Retinal pigment epithelial cell (primary cell): Measurements from ENCODE around the gene CUTA.

Experiments used
- DNase-seq: peaks from one replicate; pipeline ENCODE4 v3.0.0-alpha.2; 2010; ENCODE audit warnings: low read depth
- H3K4me3 ChIP-seq: 2 replicates; pipeline ENCODE4 v1.5.1; 2011; ENCODE audit warnings: mild to moderate bottlenecking, low read length, control low read depth, moderate library complexity
- TF ChIP-seq, protein P1 (sequence below): conservative IDR thresholded peaks from 2 replicates; pipeline ENCODE4 v1.5.1; 2011; ENCODE audit warnings: low read depth, low read length, control low read depth, inconsistent platforms

Gene CUTA

DNA sequence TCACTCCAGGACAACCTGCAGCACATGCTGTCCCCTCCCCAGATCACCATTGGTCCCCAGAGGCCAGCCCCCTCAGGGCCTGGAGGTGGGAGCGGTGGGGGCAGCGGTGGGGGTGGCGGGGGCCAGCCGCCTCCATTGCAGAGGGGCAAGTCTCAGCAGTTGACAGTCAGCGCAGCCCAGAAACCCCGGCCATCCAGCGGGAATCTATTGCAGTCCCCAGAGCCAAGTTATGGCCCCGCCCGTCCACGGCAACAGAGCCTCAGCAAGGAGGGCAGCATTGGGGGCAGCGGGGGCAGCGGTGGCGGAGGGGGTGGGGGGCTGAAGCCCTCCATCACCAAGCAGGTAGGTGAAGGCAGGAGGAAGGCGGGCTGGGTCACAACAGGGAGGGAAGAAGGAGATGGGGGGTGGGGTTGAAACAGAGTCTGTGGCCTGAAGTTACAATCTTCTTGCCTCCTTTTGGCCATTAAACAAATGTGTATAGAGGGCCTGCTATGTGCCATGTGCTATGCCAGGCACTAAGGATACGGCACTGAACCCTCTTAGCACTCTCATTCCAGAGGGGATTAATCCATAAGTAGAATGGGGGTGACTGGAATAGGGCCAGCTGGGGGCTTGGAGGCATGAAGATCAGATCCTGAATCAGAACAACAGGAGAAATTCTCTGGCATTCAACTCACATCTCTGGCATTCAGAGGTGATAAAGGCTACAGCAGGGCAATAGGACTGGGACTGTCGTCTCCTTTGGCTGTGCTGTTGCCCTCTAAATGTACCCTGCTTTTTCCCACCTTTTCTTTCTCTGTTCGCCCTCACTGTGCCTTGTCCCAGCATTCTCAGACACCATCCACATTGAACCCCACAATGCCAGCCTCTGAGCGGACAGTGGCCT, 26.0 kb upstream of the CUTA start:
- TF ChIP-seq, protein P1, sequence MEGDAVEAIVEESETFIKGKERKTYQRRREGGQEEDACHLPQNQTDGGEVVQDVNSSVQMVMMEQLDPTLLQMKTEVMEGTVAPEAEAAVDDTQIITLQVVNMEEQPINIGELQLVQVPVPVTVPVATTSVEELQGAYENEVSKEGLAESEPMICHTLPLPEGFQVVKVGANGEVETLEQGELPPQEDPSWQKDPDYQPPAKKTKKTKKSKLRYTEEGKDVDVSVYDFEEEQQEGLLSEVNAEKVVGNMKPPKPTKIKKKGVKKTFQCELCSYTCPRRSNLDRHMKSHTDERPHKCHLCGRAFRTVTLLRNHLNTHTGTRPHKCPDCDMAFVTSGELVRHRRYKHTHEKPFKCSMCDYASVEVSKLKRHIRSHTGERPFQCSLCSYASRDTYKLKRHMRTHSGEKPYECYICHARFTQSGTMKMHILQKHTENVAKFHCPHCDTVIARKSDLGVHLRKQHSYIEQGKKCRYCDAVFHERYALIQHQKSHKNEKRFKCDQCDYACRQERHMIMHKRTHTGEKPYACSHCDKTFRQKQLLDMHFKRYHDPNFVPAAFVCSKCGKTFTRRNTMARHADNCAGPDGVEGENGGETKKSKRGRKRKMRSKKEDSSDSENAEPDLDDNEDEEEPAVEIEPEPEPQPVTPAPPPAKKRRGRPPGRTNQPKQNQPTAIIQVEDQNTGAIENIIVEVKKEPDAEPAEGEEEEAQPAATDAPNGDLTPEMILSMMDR: no peak
- no peak overlapping the region for H3K4me3 ChIP-seq
- DNase-seq: peak; percentile 97

DNA sequence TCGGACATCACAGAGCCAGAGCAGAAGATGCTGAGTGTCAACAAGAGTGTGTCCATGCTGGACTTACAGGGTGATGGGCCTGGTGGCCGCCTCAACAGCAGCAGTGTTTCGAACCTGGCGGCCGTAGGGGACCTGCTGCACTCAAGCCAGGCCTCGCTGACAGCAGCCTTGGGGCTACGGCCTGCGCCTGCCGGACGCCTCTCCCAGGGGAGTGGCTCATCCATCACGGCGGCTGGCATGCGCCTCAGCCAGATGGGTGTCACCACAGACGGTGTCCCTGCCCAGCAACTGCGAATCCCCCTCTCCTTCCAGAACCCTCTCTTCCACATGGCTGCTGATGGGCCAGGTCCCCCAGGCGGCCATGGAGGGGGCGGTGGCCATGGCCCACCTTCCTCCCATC, 25.1 kb upstream of the CUTA start:
- DNase-seq: no peak
- TF ChIP-seq, protein P1: no peak
- H3K4me3 ChIP-seq: no peak overlapping the region

DNA sequence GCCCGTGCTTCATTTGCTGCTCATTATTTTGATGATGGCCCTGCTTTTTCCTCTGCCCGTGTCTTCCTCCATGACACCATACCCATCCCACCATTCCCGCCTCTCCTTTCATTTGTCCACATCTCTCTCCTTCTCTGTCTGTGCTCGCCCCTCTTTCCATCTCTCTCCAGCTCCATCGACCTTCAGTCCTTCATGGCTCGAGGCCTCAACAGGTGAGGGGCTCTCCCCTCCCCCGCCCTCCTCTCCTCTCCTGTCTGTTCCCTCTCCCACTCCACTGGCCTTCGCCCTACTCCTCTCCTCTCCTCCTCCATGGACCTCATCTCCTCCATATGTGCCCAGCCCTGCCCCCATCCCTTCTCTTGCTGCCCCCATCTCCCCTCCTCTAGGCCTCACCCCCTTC, 24.4 kb upstream of the CUTA start:
- no peak overlapping the region for H3K4me3 ChIP-seq
- DNase-seq: no peak
- TF ChIP-seq, protein P1: no peak

DNA sequence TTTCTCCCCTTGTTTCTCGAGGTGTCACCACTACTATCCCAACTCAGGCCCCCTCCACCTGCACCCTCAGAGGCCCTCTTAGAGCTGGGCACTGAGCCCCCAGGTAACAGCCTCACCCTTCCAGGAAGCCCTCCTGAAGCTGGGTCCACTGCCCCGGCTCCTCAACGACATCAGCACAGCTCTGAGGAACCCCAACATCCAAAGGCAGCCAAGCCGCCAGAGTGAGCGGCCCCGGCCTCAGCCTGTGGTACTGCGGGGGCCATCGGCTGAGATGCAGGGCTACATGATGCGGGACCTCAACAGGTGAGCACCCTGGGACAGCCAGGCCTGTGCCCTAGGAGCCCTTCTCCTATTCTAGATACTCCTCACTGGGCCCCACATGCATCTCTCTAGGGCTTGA, 23.6 kb upstream of the CUTA start:
- no peak for DNase-seq
- no peak overlapping the region for H3K4me3 ChIP-seq
- TF ChIP-seq, protein P1: no peak

DNA sequence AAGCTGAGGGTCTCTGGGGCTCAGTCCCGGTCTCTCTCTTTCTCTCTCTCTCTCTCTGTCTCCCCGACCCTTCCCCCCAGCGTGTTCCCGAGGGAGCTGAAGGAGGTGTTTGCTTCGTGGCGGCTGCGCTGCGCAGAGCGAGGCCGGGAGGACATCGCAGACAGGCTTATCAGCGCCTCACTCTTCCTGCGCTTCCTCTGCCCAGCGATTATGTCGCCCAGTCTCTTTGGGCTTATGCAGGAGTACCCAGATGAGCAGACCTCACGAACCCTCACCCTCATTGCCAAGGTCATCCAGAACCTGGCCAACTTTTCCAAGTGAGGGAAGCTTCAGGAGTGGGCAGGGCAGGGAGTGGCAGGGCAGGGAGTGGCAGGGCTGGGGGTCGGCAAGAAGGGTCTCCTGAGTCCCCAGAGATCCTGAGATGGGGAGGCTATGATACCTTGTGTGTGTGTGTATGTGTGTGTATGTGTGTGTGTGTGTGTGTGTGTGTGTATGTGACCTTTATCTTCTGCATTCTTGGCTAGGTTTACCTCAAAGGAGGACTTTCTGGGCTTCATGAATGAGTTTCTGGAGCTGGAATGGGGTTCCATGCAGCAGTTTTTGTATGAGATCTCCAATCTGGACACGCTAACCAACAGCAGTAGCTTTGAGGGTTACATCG, 22.9 kb upstream of the CUTA start:
- TF ChIP-seq, protein P1: no peak
- H3K4me3 ChIP-seq: no peak overlapping the region
- DNase-seq: no peak

DNA sequence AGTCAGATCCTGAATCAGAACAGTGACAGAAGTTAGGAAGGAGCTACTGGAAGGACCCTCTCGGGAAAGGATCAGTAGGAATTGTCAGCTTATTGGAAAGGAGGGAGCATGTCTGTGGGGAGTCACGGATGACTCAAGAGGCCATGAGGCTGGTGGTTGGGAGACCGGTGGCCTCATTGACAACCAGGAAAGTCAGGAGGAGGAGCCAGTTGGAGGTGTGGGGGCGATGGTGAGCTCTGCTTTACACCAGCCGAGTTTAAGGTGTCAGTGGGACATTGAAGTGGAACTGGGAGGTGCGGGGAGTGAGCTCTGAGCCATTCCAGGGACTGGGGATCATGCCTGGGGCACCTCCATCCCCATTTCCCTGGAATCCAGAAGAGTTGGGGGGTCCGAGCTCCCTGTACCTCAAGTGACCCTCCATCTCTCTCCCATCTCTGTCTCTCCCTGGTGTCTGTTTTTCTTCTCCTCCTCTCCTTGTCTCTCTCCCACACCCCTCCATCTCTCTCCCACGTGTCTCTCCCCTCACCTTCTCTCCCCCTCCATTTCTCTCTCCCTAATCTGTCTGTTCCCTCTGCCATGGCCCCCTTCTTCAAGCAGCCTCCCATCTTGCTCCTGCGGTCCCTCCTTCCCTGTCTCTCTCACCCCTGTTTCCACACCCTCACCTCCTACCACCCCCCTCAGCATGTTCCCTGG, 22.2 kb upstream of the CUTA start:
- no peak overlapping the region for H3K4me3 ChIP-seq
- no peak for DNase-seq
- TF ChIP-seq, protein P1: no peak
